ENCODE measurements around the gene TGFBR3. TPM values are rescaled to one million over a fixed set of nuclear protein-coding genes. Genes with fewer than 3 reads are reported as not detected.

TGFBR3 gene
- total and polyA plus RNA-seq, 7 donors, result 1.2 to 170 (median 92.2) TPM

- Histone ChIP-seq H3K27me3 (no peaks in the 10 kb centered on the region), H3K27ac (no peak overlapping the region), H3K36me3 (no peaks in the 10 kb centered on the region), H3K4me1 (no peaks in the 10 kb centered on the region), H3K9me3 (no peaks in the 10 kb centered on the region), H3K4me3 (no peak overlapping the region)
- no peak for TF ChIP-seq POLR2AphosphoS5 (IDR thresholded peaks at IDR 0.05)
- no peak for TF ChIP-seq POLR2A (IDR thresholded peaks at IDR 0.05)
- no peak for TF ChIP-seq CTCF (IDR thresholded peaks at IDR 0.05)
- TF ChIP-seq EP300 (IDR thresholded peaks at IDR 0.05), result no peak
- intact Hi-C loops (cut with DNase I), result loop anchor here (10.0 kb wide), 1 partner anchor 519 kb away; the partner anchor contains the start of gene HFM1
- DNase-seq, result no peak
- 31 to 63% methylated on average over 2 of the region's 2 CpGs for WGBS, 2 donors
Observed at GRCh38 chr1:91924146-91924545, 38.2 kb upstream of the TGFBR3 start.

GRCh38 chr1:91919962-91920361 is 34.0 kb upstream of the TGFBR3 start:
- H3K36me3 ChIP-seq, result no peaks in the 10 kb centered on the region
- DNase-seq, result no peak
- no peak overlapping the region for H3K27ac ChIP-seq
- H3K4me3 ChIP-seq, result no peak overlapping the region
- 88 to 90% methylated on average over 8 of the region's 8 CpGs for WGBS, 2 donors
- no peaks in the 10 kb centered on the region for H3K27me3 ChIP-seq
- intact Hi-C loops (cut with DNase I), result loop anchor here (10.0 kb wide), 1 partner anchor 515 kb away; the partner anchor contains the start of gene HFM1
- no peaks in the 10 kb centered on the region for H3K4me1 ChIP-seq
- H3K9me3 ChIP-seq, result no peaks in the 10 kb centered on the region
- TF ChIP-seq EP300 (IDR thresholded peaks at IDR 0.05), result no peak
- no peak for TF ChIP-seq POLR2AphosphoS5 (IDR thresholded peaks at IDR 0.05)
- no peak for TF ChIP-seq POLR2A (IDR thresholded peaks at IDR 0.05)
- no peak for TF ChIP-seq CTCF (IDR thresholded peaks at IDR 0.05)

GRCh38 chr1:91916811-91917460 is 31.0 kb upstream of the TGFBR3 start:
- DNase-seq, result no peak
- intact Hi-C loops (cut with DNase I), result no loop called here
- 74 to 81% methylated on average over 5 of the region's 5 CpGs for WGBS, 2 donors

GRCh38 chr1:91916046-91916445 is 30.1 kb upstream of the TGFBR3 start:
- Histone ChIP-seq H3K36me3 (no peaks in the 10 kb centered on the region), H3K9me3 (no peaks in the 10 kb centered on the region), H3K27me3 (no peaks in the 10 kb centered on the region), H3K27ac (no peak overlapping the region), H3K4me3 (no peak overlapping the region), H3K4me1 (no peaks in the 10 kb centered on the region)
- WGBS, 2 donors, result 80 to 89% methylated on average over 4 of the region's 4 CpGs
- intact Hi-C loops (cut with DNase I), result no loop called here
- TF ChIP-seq POLR2AphosphoS5 (IDR thresholded peaks at IDR 0.05) (no peak), POLR2A (IDR thresholded peaks at IDR 0.05) (no peak), CTCF (IDR thresholded peaks at IDR 0.05) (no peak), EP300 (IDR thresholded peaks at IDR 0.05) (no peak)
- DNase-seq, result no peak

More at GRCh38 chr1:91916811-91917460, 31.0 kb upstream of the TGFBR3 start:
- H3K9me3 ChIP-seq, result no peaks in the 10 kb centered on the region
- H3K27ac ChIP-seq, result no peak overlapping the region
- H3K4me1 ChIP-seq, result no peaks in the 10 kb centered on the region
- TF ChIP-seq POLR2AphosphoS5 (IDR thresholded peaks at IDR 0.05), result no peak
- TF ChIP-seq CTCF (IDR thresholded peaks at IDR 0.05), result no peak
- no peak for TF ChIP-seq EP300 (IDR thresholded peaks at IDR 0.05)
- TF ChIP-seq POLR2A (IDR thresholded peaks at IDR 0.05), result no peak
- H3K36me3 ChIP-seq, result no peaks in the 10 kb centered on the region
- no peak overlapping the region for H3K4me3 ChIP-seq
- H3K27me3 ChIP-seq, result no peaks in the 10 kb centered on the region

GRCh38 chr1:91913018-91913417 is 27.1 kb upstream of the TGFBR3 start:
- intact Hi-C loops (cut with DNase I), result no loop called here
- Histone ChIP-seq H3K36me3 (no peaks in the 10 kb centered on the region), H3K4me3 (no peak overlapping the region), H3K4me1 (no peaks in the 10 kb centered on the region), H3K27ac (no peak overlapping the region), H3K27me3 (no peaks in the 10 kb centered on the region), H3K9me3 (no peaks in the 10 kb centered on the region)
- no peak for DNase-seq
- no peak for TF ChIP-seq POLR2A (IDR thresholded peaks at IDR 0.05)
- TF ChIP-seq CTCF (IDR thresholded peaks at IDR 0.05), result no peak
- no peak for TF ChIP-seq EP300 (IDR thresholded peaks at IDR 0.05)
- no peak for TF ChIP-seq POLR2AphosphoS5 (IDR thresholded peaks at IDR 0.05)
- WGBS, 2 donors, result 64 to 77% methylated on average over 3 of the region's 3 CpGs
